GM23248 (cell line): ENCODE measurements around the gene PNPLA2. TPM values are rescaled to one million over a fixed set of nuclear protein-coding genes. Genes with fewer than 3 reads are reported as not detected.

ENCODE experiments used
- DNase-seq: peaks from one replicate; pipeline ENCODE4 v3.0.0-alpha.2; 2015
- H2AFZ ChIP-seq: fragments of 200-600 bp; sonication (generic); 2 replicates; pipeline ENCODE4 v1.6.1; 2016; ENCODE audit warnings: antibody characterized with exemption
- H3F3A ChIP-seq: fragments of 200-600 bp; sonication (generic); 2 replicates; pipeline ENCODE4 v1.6.1; 2016; ENCODE audit warnings: mild to moderate bottlenecking, antibody characterized with exemption, mixed run types; ENCODE audit not compliant: insufficient read depth
- H3K27ac ChIP-seq: fragments of 200-600 bp; sonication (generic); 2 replicates; pipeline ENCODE4 v1.5.1; 2016; ENCODE audit warnings: mild to moderate bottlenecking
- H3K27me3 ChIP-seq: fragments of 200-600 bp; sonication (generic); replicated peaks from 2 replicates; pipeline ENCODE4 v1.6.1; 2016; ENCODE audit warnings: mild to moderate bottlenecking; ENCODE audit not compliant: insufficient read depth
- H3K36me3 ChIP-seq: fragments of 200-600 bp; sonication (generic); 2 replicates; pipeline ENCODE4 v1.6.1; 2016; ENCODE audit warnings: low read depth, mild to moderate bottlenecking
- H3K4me1 ChIP-seq: fragments of 200-600 bp; sonication (generic); 2 replicates; pipeline ENCODE4 v1.6.1; 2016; ENCODE audit warnings: mild to moderate bottlenecking; ENCODE audit not compliant: insufficient read depth
- H3K4me2 ChIP-seq: fragments of 200-600 bp; sonication (generic); one replicate; pipeline ENCODE4 v1.6.1; 2016; ENCODE audit warnings: mild to moderate bottlenecking; ENCODE audit not compliant: unreplicated experiment
- H3K4me3 ChIP-seq: fragments of 200-600 bp; sonication (generic); 2 replicates; pipeline ENCODE4 v1.5.1; 2016; ENCODE audit warnings: mild to moderate bottlenecking
- H3K79me2 ChIP-seq: fragments of 200-600 bp; sonication (generic); 2 replicates; pipeline ENCODE4 v1.6.1; 2016; ENCODE audit warnings: mild to moderate bottlenecking; ENCODE audit not compliant: insufficient read depth
- H3K9ac ChIP-seq: fragments of 200-600 bp; sonication (generic); 2 replicates; pipeline ENCODE4 v1.6.1; 2016; ENCODE audit warnings: mild to moderate bottlenecking
- H3K9me2 ChIP-seq: fragments of 200-600 bp; sonication (generic); 2 replicates; pipeline ENCODE4 v1.6.1; 2016; ENCODE audit warnings: mixed run types, mild to moderate bottlenecking, moderate library complexity; ENCODE audit not compliant: insufficient read depth
- H3K9me3 ChIP-seq: fragments of 200-600 bp; sonication (generic); one replicate; pipeline ENCODE4 v1.6.1; 2017; ENCODE audit warnings: low read depth
- H4K20me1 ChIP-seq: fragments of 200-600 bp; sonication (generic); 2 replicates; pipeline ENCODE4 v1.6.0; 2016; ENCODE audit not compliant: insufficient read depth
- EZH2 ChIP-seq: fragments of 200-600 bp; sonication (generic); IDR thresholded peaks from 2 replicates; pipeline ENCODE4 v1.6.1; 2018; ENCODE audit warnings: antibody characterized with exemption, mild to moderate bottlenecking; ENCODE audit not compliant: insufficient read depth, poor library complexity, severe bottlenecking
- EZH2phosphoT487 ChIP-seq: fragments of 200-600 bp; sonication (generic); IDR thresholded peaks from 2 replicates; pipeline ENCODE4 v1.6.1; 2018; ENCODE audit warnings: antibody characterized with exemption, moderate library complexity, mild to moderate bottlenecking, low read depth; ENCODE audit not compliant: insufficient read depth
- WGBS, 2 experiments: methylation state at CpG; one replicate each; pipeline ENCODE4 v1.1.6; 2015 to 2017; ENCODE audit warnings: low lambda C conversion rate in 2 of 2, low coverage in 1 of 2; ENCODE audit errors: missing lambda C conversion rate in 2 of 2; 5-methylcytosine and 5-hydroxymethylcytosine counted together
- in situ Hi-C: fragments of 300-500 bp; cut with MboI; formaldehyde crosslinking; loops from 2 replicates; pipeline ENCODE4 v1.15.0; 2020
- polyA plus RNA-seq: library from polyadenylated mRNA; unstranded; fragments of >200 nt; fragmentation: Nextera tagmentation; extraction: Ambion mirVana; gene quantifications from 2 replicates; pipeline ENCODE4 v1.2.1, GENCODE V29; 2016
- total RNA-seq: library from RNA; depleted of rRNA; stranded (reverse); fragments of >200 nt; shearing (Covaris generic); gene quantifications from 2 replicates; pipeline ENCODE4 v1.2.3, GENCODE V29; 2014

PNPLA2 gene
- total and polyA plus RNA-seq, 2 experiments from 2014 or later, result 38.7 to 87.6 TPM

GRCh38 chr11:834371-835316 lies 15.9 kb downstream of the PNPLA2 start:
- Histone ChIP-seq H3K4me2 (peak overlapping the region; percentile 81), H3K9me2 (no peaks in the 10 kb centered on the region), H3K4me1 (peaks cover 15% of the 10 kb centered on the region; the same call in 1 of the 2 replicates), H3K9me3 (no peaks in the 10 kb centered on the region), H4K20me1 (no peaks in the 10 kb centered on the region), H2AFZ (no peak overlapping the region), H3K9ac (peak overlapping the region; percentile 97), H3K27ac (peak overlapping the region; percentile 98), H3K79me2 (peaks cover 52% of the 10 kb centered on the region), H3K36me3 (peaks cover 9% of the 10 kb centered on the region), H3K4me3 (peak overlapping the region; percentile 92), H3F3A (peaks cover 13% of the 10 kb centered on the region), H3K27me3 (no peaks in the 10 kb centered on the region)
- in situ Hi-C loops, result no loop called here
- TF ChIP-seq EZH2phosphoT487 (no peak), EZH2 (no peak)
- WGBS, 2 experiments, result 3 to 5% methylated on average over 23 to 24 of the region's 31 CpGs
- DNase-seq, result peak; percentile 92

- Histone ChIP-seq H3K4me1 (peaks cover 17% of the 10 kb centered on the region; the same call in 1 of the 2 replicates), H3K36me3 (peaks cover 17% of the 10 kb centered on the region), H3K9ac (no peak overlapping the region), H3K9me2 (no peaks in the 10 kb centered on the region), H3K9me3 (no peaks in the 10 kb centered on the region), H3K27ac (no peak overlapping the region), H3K4me3 (no peak overlapping the region), H2AFZ (no peak overlapping the region), H3K4me2 (no peak overlapping the region), H3K79me2 (peaks cover 69% of the 10 kb centered on the region), H4K20me1 (no peaks in the 10 kb centered on the region), H3K27me3 (no peaks in the 10 kb centered on the region), H3F3A (peaks cover 21% of the 10 kb centered on the region)
- in situ Hi-C loops, result no loop called here
- WGBS, 2 experiments, result 90 to 93% methylated on average over 12 to 13 of the region's 14 CpGs
- DNase-seq, result no peak
- TF ChIP-seq EZH2phosphoT487, result no peak
- no peak for TF ChIP-seq EZH2
These were observed 17.6 kb downstream of the PNPLA2 start for GRCh38 chr11:836274-836673.

- no peaks in the 10 kb centered on the region for H3K27me3 ChIP-seq
- H3K4me1 ChIP-seq, result peaks cover 16% of the 10 kb centered on the region; the same call in 1 of the 2 replicates
- H3K4me2 ChIP-seq, result no peak overlapping the region
- no peak for TF ChIP-seq EZH2phosphoT487
- no peak for TF ChIP-seq EZH2
- in situ Hi-C loops, result no loop called here
- peaks cover 17% of the 10 kb centered on the region for H3K36me3 ChIP-seq
- H3F3A ChIP-seq, result peaks cover 21% of the 10 kb centered on the region
- DNase-seq, result no peak
- H3K79me2 ChIP-seq, result peaks cover 73% of the 10 kb centered on the region
- 0 out of 2 replicates have a peak overlapping the region, but pooled peaks have one; percentile 5 for H3K9ac ChIP-seq
- WGBS, 2 experiments, result 90 to 91% methylated on average over 9 of the region's 9 CpGs
- H3K4me3 ChIP-seq, result no peak overlapping the region
- H2AFZ ChIP-seq, result no peak overlapping the region
- H4K20me1 ChIP-seq, result no peaks in the 10 kb centered on the region
- no peak overlapping the region for H3K27ac ChIP-seq
- no peaks in the 10 kb centered on the region for H3K9me2 ChIP-seq
- no peaks in the 10 kb centered on the region for H3K9me3 ChIP-seq
These were observed 18.0 kb downstream of the PNPLA2 start for GRCh38 chr11:836700-837099.

GRCh38 chr11:837189-837989 lies 18.7 kb downstream of the PNPLA2 start:
- Histone ChIP-seq H3K4me1 (peaks cover 9% of the 10 kb centered on the region; the same call in 1 of the 2 replicates), H3K36me3 (peaks cover 17% of the 10 kb centered on the region), H3K9me2 (no peaks in the 10 kb centered on the region), H3K4me2 (no peak overlapping the region), H3K4me3 (no peak overlapping the region), H3K9me3 (no peaks in the 10 kb centered on the region), H2AFZ (no peak overlapping the region), H3K27me3 (no peaks in the 10 kb centered on the region), H3K79me2 (peaks cover 80% of the 10 kb centered on the region), H3F3A (peaks cover 21% of the 10 kb centered on the region), H3K27ac (no peak overlapping the region), H4K20me1 (no peaks in the 10 kb centered on the region), H3K9ac (0 out of 2 replicates have a peak overlapping the region, but pooled peaks have one; percentile 5)
- WGBS, 2 experiments, result 79 to 82% methylated on average over 21 to 22 of the region's 22 CpGs
- in situ Hi-C loops, result no loop called here
- DNase-seq, result no peak
- TF ChIP-seq EZH2 (no peak), EZH2phosphoT487 (no peak)
